Kidney (tissue), 14 donors: Measurements from ENCODE around the gene CALR3. TPM values are rescaled to one million over a fixed set of nuclear protein-coding genes. Genes with fewer than 3 reads are reported as not detected.

ENCODE experiments used
- DNase-seq, 5 donors: peaks; one replicate each; pipeline ENCODE4 v3.0.0-alpha.2; 2013 to 2020
- FAIRE-seq: peaks from 2 replicates; lab custom pipeline; 2012; peaks lifted over from hg19 to GRCh38; lab: Jason Lieb, UNC
- H3K27ac ChIP-seq, 2 donors: one replicate each; pipeline ENCODE4 v1.7.0; 2013; ENCODE audit warnings: low read depth in 2 of 2, low read length in 2 of 2, inconsistent platforms in 1 of 2
- H3K27me3 ChIP-seq: one replicate; pipeline ENCODE4 v1.7.1; 2013; ENCODE audit warnings: low read length, inconsistent platforms; ENCODE audit not compliant: control insufficient read depth, insufficient read depth
- H3K36me3 ChIP-seq, 3 donors: one replicate each; pipeline versions ENCODE4 v1.7.0 to v1.7.1; 2013; ENCODE audit warnings: low read length in 3 of 3, control low read depth in 1 of 3, inconsistent platforms in 1 of 3; ENCODE audit not compliant: insufficient read depth in 3 of 3, control insufficient read depth in 2 of 3
- H3K4me1 ChIP-seq, 3 donors: one replicate each; pipeline versions ENCODE4 v1.7.0 to v1.7.1; 2013; ENCODE audit warnings: low read length in 3 of 3, inconsistent platforms in 1 of 3, low read depth in 1 of 3; ENCODE audit not compliant: control insufficient read depth in 2 of 3, insufficient read depth in 2 of 3
- H3K4me3 ChIP-seq, 3 donors: one replicate each; pipeline versions ENCODE4 v1.7.0 to v1.8.1; 2013; ENCODE audit warnings: low read length in 3 of 3, control low read depth in 1 of 3, inconsistent platforms in 1 of 3
- H3K9ac ChIP-seq, 3 donors: one replicate each; pipeline versions ENCODE4 v1.7.0 to v1.7.1; 2013; ENCODE audit warnings: low read length in 3 of 3, control low read depth in 1 of 3, inconsistent platforms in 1 of 3
- H3K9me3 ChIP-seq, 3 donors: one replicate each; pipeline versions ENCODE4 v1.7.0 to v1.7.1; 2013; ENCODE audit warnings: low read length in 3 of 3, control low read depth in 1 of 3, inconsistent platforms in 1 of 3; ENCODE audit not compliant: control insufficient read depth in 2 of 3, insufficient read depth in 1 of 3
- CTCF ChIP-seq: IDR thresholded peaks from 3 replicates; pipeline ENCODE4 v1.5.1; 2012; ENCODE audit warnings: mild to moderate bottlenecking, moderate library complexity, borderline replicate concordance; ENCODE audit not compliant: insufficient read depth; ENCODE audit errors: extremely low read depth
- intact Hi-C: fragments of 100-400 bp; cut with DNase I; formaldehyde crosslinking; loops from one replicate; pipeline ENCODE4 v1.11.1; 2022
- polyA plus RNA-seq: library from polyadenylated mRNA; stranded (reverse); fragments of 350-450 nt; fragmentation: Illumina TruSeq; extraction: RNeasy Lipid Tissue Mini Kit (QIAGEN cat#74804); gene quantifications from one replicate; pipeline ENCODE4 v1.2.3, GENCODE V29; 2014; ENCODE audit warnings: low read depth, low replicate concordance; ENCODE audit not compliant: insufficient read depth
- total RNA-seq: library from RNA; stranded (reverse); fragmentation: NEBNext Ultra II Directional; extraction: Animal tissue kit (Norgen Biotek cat#: 25700); gene quantifications from one replicate; pipeline ENCODE4 v1.2.1, GENCODE V29; 2021
- donor health status: control.
- donor health status: control.
- donor health status: control.
- donor health status: control.
- donor health status: control.
- donor health status: DM: yes; HTN: yes; CAD: no.
- donor health status: Normal renal cell carcinoma (clear cell type).

The CALR3 gene
- total and polyA plus RNA-seq, 2 donors from 2014 or later = not detected

GRCh38 chr19:16525751-16526481 lies 29.9 kb upstream of the CALR3 start:
- H3K9ac ChIP-seq = no peak overlapping the region
- FAIRE-seq (no peak), DNase-seq (peak in 2 of 5 donors; percentile 20 to 22)
- no peak for TF ChIP-seq CTCF
- no peaks in the 10 kb centered on the region for H3K9me3 ChIP-seq
- intact Hi-C loops = no loop called here
- peaks cover 2 to 67% (median 27%) of the 10 kb centered on the region in 3 donors for H3K36me3 ChIP-seq
- H3K27ac ChIP-seq = no peak overlapping the region
- H3K4me3 ChIP-seq = no peak overlapping the region
- H3K4me1 ChIP-seq = peaks cover 0 to 14% (median 10%) of the 10 kb centered on the region in 3 donors
- no peaks in the 10 kb centered on the region for H3K27me3 ChIP-seq

GRCh38 chr19:16524991-16525734 lies 29.2 kb upstream of the CALR3 start:
- Histone ChIP-seq H3K9ac (no peak overlapping the region), H3K4me3 (no peak overlapping the region), H3K9me3 (no peaks in the 10 kb centered on the region), H3K36me3 (peaks cover 2 to 70% (median 30%) of the 10 kb centered on the region in 3 donors), H3K4me1 (peaks cover 0 to 14% (median 10%) of the 10 kb centered on the region in 3 donors), H3K27me3 (no peaks in the 10 kb centered on the region), H3K27ac (no peak overlapping the region)
- FAIRE-seq (no peak), DNase-seq (no peak)
- no peak for TF ChIP-seq CTCF
- intact Hi-C loops = no loop called here

- Histone ChIP-seq H3K9ac (no peak overlapping the region), H3K27ac (no peak overlapping the region), H3K4me3 (no peak overlapping the region), H3K4me1 (peaks cover 0 to 14% (median 10%) of the 10 kb centered on the region in 3 donors), H3K27me3 (no peaks in the 10 kb centered on the region), H3K9me3 (no peaks in the 10 kb centered on the region), H3K36me3 (peaks cover 2 to 60% (median 23%) of the 10 kb centered on the region in 3 donors)
- no peak for TF ChIP-seq CTCF
- intact Hi-C loops = no loop called here
- DNase-seq = no peak
- no peak for FAIRE-seq
Observed at GRCh38 chr19:16522559-16523377, 26.8 kb upstream of the CALR3 start.
